C4-2B (cell line): ENCODE results near the gene TRAF3.

ENCODE experiments used
- H3K27ac ChIP-seq: fragments of 450-650 bp; 2 replicates; pipeline ENCODE4 v1.5.1; 2017
- ZFX ChIP-seq: fragments of 450-650 bp; IDR thresholded peaks from 2 replicates; pipeline ENCODE4 v1.6.1; 2017
- TF ChIP-seq, protein P1 (sequence below): fragments of 450-650 bp; conservative IDR thresholded peaks from 2 replicates; pipeline ENCODE4 v1.5.1; 2017; ENCODE audit warnings: mild to moderate bottlenecking

TRAF3 gene

DNA sequence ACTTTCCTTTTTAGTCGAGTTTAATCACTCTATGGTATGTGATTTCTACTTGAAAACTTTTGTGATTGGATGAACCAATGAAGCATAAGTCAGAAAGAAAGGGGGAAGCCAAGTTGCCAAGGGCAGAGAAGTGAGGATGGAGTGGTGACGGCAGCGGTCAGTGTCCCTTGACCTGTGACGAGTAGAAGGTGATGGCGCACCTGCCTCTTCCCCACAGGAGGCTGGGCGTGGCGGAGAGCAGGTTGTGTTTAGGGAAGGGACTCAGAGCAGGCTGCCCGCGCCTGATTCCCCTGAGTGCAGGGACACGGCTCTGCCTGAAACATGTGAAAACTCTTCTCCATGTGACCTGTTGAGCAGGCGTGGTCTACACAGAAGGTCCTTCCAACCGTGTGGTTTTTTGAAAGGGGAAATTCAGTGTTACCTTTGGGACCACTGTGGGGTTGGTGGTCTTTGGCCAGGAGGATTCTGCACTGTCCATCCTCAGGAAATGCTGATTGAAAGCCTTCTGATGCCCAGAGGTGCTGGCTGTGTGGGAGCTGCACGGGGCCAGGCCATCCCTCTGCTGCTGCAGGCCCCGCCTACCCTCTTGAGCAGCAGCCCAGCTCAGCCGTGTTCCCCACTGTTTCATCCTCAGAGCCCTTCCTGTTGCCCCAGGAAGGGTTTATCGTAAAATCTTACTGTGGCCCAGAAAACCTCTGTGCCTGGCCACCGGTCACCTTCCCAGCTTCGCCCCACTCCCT, 121.7 kb downstream of the TRAF3 start:
- H3K27ac ChIP-seq, result no peak overlapping the region
- TF ChIP-seq ZFX, result no peak
- TF ChIP-seq, protein P1, sequence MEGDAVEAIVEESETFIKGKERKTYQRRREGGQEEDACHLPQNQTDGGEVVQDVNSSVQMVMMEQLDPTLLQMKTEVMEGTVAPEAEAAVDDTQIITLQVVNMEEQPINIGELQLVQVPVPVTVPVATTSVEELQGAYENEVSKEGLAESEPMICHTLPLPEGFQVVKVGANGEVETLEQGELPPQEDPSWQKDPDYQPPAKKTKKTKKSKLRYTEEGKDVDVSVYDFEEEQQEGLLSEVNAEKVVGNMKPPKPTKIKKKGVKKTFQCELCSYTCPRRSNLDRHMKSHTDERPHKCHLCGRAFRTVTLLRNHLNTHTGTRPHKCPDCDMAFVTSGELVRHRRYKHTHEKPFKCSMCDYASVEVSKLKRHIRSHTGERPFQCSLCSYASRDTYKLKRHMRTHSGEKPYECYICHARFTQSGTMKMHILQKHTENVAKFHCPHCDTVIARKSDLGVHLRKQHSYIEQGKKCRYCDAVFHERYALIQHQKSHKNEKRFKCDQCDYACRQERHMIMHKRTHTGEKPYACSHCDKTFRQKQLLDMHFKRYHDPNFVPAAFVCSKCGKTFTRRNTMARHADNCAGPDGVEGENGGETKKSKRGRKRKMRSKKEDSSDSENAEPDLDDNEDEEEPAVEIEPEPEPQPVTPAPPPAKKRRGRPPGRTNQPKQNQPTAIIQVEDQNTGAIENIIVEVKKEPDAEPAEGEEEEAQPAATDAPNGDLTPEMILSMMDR, result no peak

DNA sequence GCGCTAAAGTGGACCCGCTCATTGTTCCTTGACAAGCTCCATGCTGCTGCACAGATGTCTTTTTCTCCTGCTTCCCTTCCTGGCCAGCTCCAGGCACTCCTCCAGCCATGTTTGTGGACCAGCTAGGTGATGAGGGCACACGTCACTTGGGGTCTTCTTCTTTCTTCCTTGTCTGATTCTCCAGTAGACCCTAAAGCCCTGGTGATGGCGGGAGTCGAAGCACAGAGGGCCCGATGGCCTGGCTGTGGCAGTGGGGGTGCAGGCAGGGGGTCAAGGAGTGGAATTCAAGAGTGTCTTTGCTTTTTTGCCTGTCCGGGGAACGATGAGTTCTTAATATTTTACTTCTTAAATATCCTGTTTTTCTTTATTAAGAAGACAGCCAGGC, 122.3 kb downstream of the TRAF3 start:
- TF ChIP-seq, protein P1, result no peak
- no peak for TF ChIP-seq ZFX
- no peak overlapping the region for H3K27ac ChIP-seq

DNA sequence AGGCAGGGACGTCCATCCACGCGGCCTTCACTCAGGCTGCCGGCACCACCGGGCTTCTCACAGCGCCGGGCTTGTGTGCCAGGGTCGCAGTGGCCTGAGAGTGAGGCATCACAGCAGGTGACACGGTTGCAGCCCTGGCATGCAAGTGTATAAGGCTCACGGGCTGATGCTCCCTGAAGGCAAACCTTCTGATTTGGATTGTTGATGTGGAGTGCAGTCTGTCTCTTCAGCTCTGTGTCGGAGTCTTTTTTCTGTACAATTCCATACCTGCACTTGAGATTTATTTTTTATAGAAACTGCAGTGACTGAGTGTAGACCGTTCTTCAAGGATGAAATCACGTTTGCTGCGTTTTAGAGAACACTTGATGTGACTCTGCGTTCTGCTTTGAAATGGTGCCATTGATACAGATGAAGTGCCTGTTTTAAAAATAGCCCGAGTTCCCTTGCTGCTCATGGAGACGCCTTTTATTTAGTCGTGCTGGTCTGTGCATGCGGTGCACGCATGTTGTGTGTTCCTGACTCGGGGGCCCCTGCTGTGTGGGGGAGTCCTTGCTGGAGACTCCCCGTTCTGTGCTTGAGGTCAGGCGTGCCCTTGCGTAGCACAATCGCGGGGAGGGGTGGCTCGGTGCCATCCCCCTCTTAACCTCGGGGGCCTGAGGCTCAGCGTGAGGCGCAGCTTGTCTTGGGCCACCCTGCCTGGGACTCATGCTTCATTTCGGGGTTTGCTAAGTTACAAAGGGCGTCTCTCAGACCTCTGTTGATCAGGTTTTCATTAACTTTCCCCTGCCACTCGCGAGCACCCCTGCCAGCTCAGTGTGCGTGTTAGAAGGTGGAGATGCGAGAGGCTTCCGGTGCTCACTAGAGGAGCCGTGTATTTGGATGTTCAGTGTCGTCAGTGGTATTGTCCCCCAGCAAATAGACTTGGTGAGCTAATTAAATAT, 123.7 kb downstream of the TRAF3 start:
- no peak overlapping the region for H3K27ac ChIP-seq
- TF ChIP-seq ZFX, result no peak
- TF ChIP-seq, protein P1, result no peak

DNA sequence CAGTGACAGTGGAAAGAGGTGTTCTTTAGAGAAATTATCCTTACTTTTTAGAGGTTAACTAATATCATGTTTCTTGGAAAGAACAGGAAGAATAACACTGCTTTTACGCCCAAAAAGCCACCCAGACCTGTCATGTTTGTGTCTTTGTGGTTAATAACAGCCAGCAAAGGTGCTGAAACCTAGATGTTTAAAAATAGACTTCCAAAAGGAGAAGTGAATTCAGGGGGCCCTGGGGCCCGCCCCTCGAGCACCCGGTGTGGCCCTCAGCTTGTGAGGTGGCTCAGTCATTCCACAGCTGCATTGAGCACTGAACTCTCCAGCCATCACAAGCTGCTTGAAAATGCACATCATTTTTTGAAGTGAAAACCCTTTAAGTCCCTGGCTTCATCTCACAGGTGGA, 124.4 kb downstream of the TRAF3 start:
- no peak overlapping the region for H3K27ac ChIP-seq
- TF ChIP-seq, protein P1, result no peak
- TF ChIP-seq ZFX, result no peak

DNA sequence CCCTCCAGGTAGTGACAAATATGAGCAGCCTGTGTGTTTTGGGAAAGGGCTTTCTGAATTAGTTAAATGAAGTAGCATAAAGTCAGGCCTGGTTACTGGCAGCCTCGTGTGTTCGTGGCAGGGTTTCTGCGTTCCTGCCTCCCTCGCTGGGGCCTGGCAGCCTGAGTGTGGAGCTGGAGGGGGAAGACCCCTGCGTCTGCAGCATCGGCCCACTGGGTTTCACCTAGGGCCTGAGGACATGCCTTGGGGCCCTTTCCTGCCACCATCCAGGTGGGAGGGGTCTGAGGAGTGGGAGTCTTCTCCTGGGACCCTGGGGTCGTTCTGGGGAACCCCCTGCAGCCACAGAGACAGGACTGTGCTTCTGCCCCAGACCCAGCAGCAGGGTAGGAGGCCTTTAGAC, 124.8 kb downstream of the TRAF3 start:
- TF ChIP-seq ZFX, result no peak
- TF ChIP-seq, protein P1, result no peak
- no peak overlapping the region for H3K27ac ChIP-seq

DNA sequence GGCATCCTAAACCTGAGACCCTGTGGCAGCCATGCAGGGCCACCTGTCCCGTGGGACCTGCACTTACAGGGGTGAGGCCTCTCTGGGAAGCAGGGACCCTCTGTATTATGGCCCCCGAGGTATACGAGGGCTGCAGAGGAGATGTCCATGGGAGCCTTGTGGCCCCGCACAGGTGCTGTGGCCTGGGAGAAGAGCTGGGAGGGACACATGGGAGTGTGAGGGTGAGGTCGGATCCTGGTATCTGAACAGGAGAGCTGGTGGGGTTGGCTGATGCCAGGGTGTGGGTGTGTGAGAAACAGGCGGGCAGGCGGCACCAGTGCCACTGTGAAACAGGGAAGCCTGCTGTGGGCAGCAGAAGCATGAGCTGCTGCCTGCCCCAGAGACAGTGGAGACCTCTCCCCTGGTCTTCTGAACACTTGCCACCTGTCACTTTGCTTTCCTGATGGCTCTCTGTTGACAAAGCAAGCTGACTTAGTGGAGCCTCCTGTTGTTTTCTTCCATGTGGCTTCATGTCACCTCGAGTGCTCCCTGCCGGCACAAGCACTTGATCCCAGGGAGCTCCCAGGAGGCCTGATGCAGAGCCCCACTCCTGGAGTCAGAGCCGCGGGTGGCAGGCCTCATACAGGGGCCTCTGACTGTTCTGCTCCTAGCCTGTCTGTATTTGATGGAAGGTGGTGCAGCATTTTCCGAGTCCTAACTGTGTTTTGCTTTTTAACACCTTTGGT, 125.4 kb downstream of the TRAF3 start:
- H3K27ac ChIP-seq, result no peak overlapping the region
- TF ChIP-seq ZFX, result no peak
- TF ChIP-seq, protein P1, result no peak
